MCF 10A (cell line): Measurements from ENCODE around the gene SDHB. TPM values are rescaled to one million over a fixed set of nuclear protein-coding genes. Genes with fewer than 3 reads are reported as not detected.

Experiments used
- BruUV-seq: library from RNA; stranded (reverse); fragments of 400-500 nt; replicated peaks from 2 replicates; lab custom pipeline; 2021; lab: Mats Ljungman, UMichigan
- CTCF ChIA-PET: fragments of 300-600 bp; sonication (Branson Sonifier 250); formaldehyde crosslinking; extraction: SDS; loops from one replicate; lab custom pipeline; 2021; ENCODE audit warnings: antibody characterized with exemption, inconsistent platforms; lab: Yijun Ruan, JAX
- POLR2A ChIA-PET: fragments of 300-600, 350-650 bp; sonication (Branson Sonifier 250); formaldehyde crosslinking; extraction: SDS; loops from one replicate; lab custom pipeline; 2020; ENCODE audit warnings: antibody characterized with exemption, inconsistent platforms; lab: Yijun Ruan, JAX
- DNase-seq: peaks from one replicate; pipeline ENCODE4 v3.0.0-alpha.2; 2018; ENCODE audit not compliant: unreplicated experiment
- H3K27ac Mint-ChIP-seq: one replicate; pipeline ENCODE4 v1.8.0; 2022; ENCODE audit warnings: mild to moderate bottlenecking, low read depth, mixed read lengths; ENCODE audit not compliant: unreplicated experiment
- H3K27me3 Mint-ChIP-seq: one replicate; pipeline ENCODE4 v1.8.0; 2022; ENCODE audit warnings: mixed read lengths; ENCODE audit not compliant: insufficient read depth, unreplicated experiment
- H3K36me3 Mint-ChIP-seq: one replicate; pipeline ENCODE4 v1.8.0; 2022; ENCODE audit warnings: mild to moderate bottlenecking, moderate library complexity, mixed read lengths; ENCODE audit not compliant: insufficient read depth, unreplicated experiment
- H3K4me1 Mint-ChIP-seq: one replicate; pipeline ENCODE4 v1.8.0; 2022; ENCODE audit warnings: mixed read lengths; ENCODE audit not compliant: insufficient read depth, unreplicated experiment
- H3K4me3 Mint-ChIP-seq: one replicate; pipeline ENCODE4 v1.8.0; 2022; ENCODE audit warnings: mild to moderate bottlenecking, moderate library complexity, mixed read lengths; ENCODE audit not compliant: unreplicated experiment
- H3K9me3 Mint-ChIP-seq: one replicate; pipeline ENCODE4 v1.8.0; 2022; ENCODE audit warnings: mixed read lengths; ENCODE audit not compliant: unreplicated experiment
- CTCF ChIP-seq: fragments of 200-600 bp; IDR thresholded peaks from one replicate; pipeline ENCODE4 v1.8.0; 2022; ENCODE audit warnings: antibody characterized with exemption, mild to moderate bottlenecking; ENCODE audit not compliant: unreplicated experiment
- intact Hi-C: fragments of 100-400 bp; cut with micrococcal nuclease; formaldehyde crosslinking; loops from 2 replicates; pipeline ENCODE4 v1.14.1; 2022
- total RNA-seq: library from RNA; stranded (reverse); gene quantifications from 2 replicates; pipeline ENCODE4 v1.2.3, GENCODE V29; 2022

Gene SDHB
- total RNA-seq, 1 experiment from 2014 or later, result 166 TPM

- CTCF ChIA-PET, result interaction anchor here (0.6 to 8.2 kb wide), 3 partner anchors 13 to 82 kb away, joined by 5 to 56 read pairs (median 5); no protein-coding TSS in a partner anchor
- no TSS peak for BruUV-seq
- Mint-ChIP-seq H3K27ac (no peak overlapping the region), H3K27me3 (no peaks in the 10 kb centered on the region), H3K36me3 (peaks cover 83% of the 10 kb centered on the region), H3K4me1 (peaks cover 5% of the 10 kb centered on the region), H3K4me3 (no peak overlapping the region), H3K9me3 (no peaks in the 10 kb centered on the region)
- TF ChIP-seq CTCF, result no peak
- DNase-seq, result no peak
- intact Hi-C loops, result no loop called here
- POLR2A ChIA-PET, result interaction anchor here (0.7 to 2.1 kb wide), 3 partner anchors 20 to 108 kb away, joined by 3 to 5 read pairs (median 4); no protein-coding TSS in a partner anchor
Observed at GRCh38 chr1:17033481-17033880, 20.4 kb downstream of the SDHB start.

- no peak overlapping the region for H3K4me3 Mint-ChIP-seq
- TF ChIP-seq CTCF, result no peak
- no peak overlapping the region for H3K27ac Mint-ChIP-seq
- no peak for DNase-seq
- peaks cover 82% of the 10 kb centered on the region for H3K36me3 Mint-ChIP-seq
- intact Hi-C loops, result no loop called here
- ChIA-PET CTCF (interaction anchor here (0.6 to 8.2 kb wide), 4 partner anchors 12 to 126 kb away, joined by 3 to 56 read pairs (median 4); no protein-coding TSS in a partner anchor), POLR2A (interaction anchor here (0.6 to 2.1 kb wide), 5 partner anchors 12 to 107 kb away, joined by 3 to 5 read pairs (median 3); no protein-coding TSS in a partner anchor)
- H3K27me3 Mint-ChIP-seq, result no peaks in the 10 kb centered on the region
- H3K9me3 Mint-ChIP-seq, result no peaks in the 10 kb centered on the region
- peaks cover 12% of the 10 kb centered on the region for H3K4me1 Mint-ChIP-seq
- BruUV-seq, result no TSS peak
Observed at GRCh38 chr1:17032741-17033140, 21.1 kb downstream of the SDHB start.

- DNase-seq, result no peak
- POLR2A ChIA-PET, result interaction anchor here (0.7 kb wide), 1 partner anchor 19 kb away, joined by 3 read pairs; no protein-coding TSS in a partner anchor
- Mint-ChIP-seq H3K36me3 (peaks cover 76% of the 10 kb centered on the region), H3K27me3 (no peaks in the 10 kb centered on the region), H3K27ac (no peak overlapping the region), H3K9me3 (no peaks in the 10 kb centered on the region), H3K4me3 (no peak overlapping the region), H3K4me1 (peaks cover 16% of the 10 kb centered on the region)
- CTCF ChIA-PET, result interaction anchor here (8.2 kb wide), 1 partner anchor 15 kb away, joined by 56 read pairs; no protein-coding TSS in a partner anchor
- intact Hi-C loops, result no loop called here
- BruUV-seq, result TSS peak; percentile 7
- TF ChIP-seq CTCF, result no peak
Observed at GRCh38 chr1:17031436-17031835, 22.4 kb downstream of the SDHB start.

- no peak overlapping the region for H3K27ac Mint-ChIP-seq
Observed at GRCh38 chr1:17030206-17030605, 23.6 kb downstream of the SDHB start.

More at GRCh38 chr1:17030206-17030605, 23.6 kb downstream of the SDHB start:
- H3K27me3 Mint-ChIP-seq, result no peaks in the 10 kb centered on the region
- no peak overlapping the region for H3K4me3 Mint-ChIP-seq
- intact Hi-C loops, result no loop called here
- no peaks in the 10 kb centered on the region for H3K9me3 Mint-ChIP-seq
- ChIA-PET CTCF (interaction anchor here (0.6 to 8.2 kb wide), 4 partner anchors 16 to 410 kb away, joined by 3 to 56 read pairs (median 4); no protein-coding TSS in a partner anchor), POLR2A (interaction anchor here (0.6 to 0.7 kb wide), 3 partner anchors 10 to 66 kb away, joined by 3 read pairs; no protein-coding TSS in a partner anchor)
- no peak for TF ChIP-seq CTCF
- no TSS peak for BruUV-seq
- peak; percentile 50 for DNase-seq
- H3K4me1 Mint-ChIP-seq, result peaks cover 16% of the 10 kb centered on the region
- peaks cover 80% of the 10 kb centered on the region for H3K36me3 Mint-ChIP-seq
